Lower lobe of right lung (tissue), 2 donors: ENCODE results near the gene KRT86. TPM values are rescaled to one million over a fixed set of nuclear protein-coding genes. Genes with fewer than 3 reads are reported as not detected.
A peak's percentile ranks its signal among the peaks of the same experiment; 100 is the strongest.

Experiments
- ATAC-seq, 2 donors: fragments of 200-7000 bp; cut with Tn5 transposase; one replicate each; pipeline ENCODE4 v1.9.1; 2020 to 2022; ENCODE audit warnings: mild to moderate bottlenecking in 2 of 2, moderate library complexity in 2 of 2
- DNase-seq: peaks from one replicate; pipeline ENCODE4 v3.0.0-alpha.2; 2020
- H3K27ac ChIP-seq: fragments of 200-600 bp; one replicate; pipeline ENCODE4 v1.8.0; 2022
- H3K27me3 ChIP-seq: fragments of 200-600 bp; one replicate; pipeline ENCODE4 v1.8.0; 2022; ENCODE audit warnings: low read depth
- H3K36me3 ChIP-seq: fragments of 200-600 bp; one replicate; pipeline ENCODE4 v1.8.0; 2022; ENCODE audit warnings: mild to moderate bottlenecking
- H3K4me1 ChIP-seq: fragments of 200-600 bp; one replicate; pipeline ENCODE4 v1.8.0; 2022
- H3K4me3 ChIP-seq: fragments of 200-600 bp; one replicate; pipeline ENCODE4 v1.8.0; 2022; ENCODE audit warnings: mild to moderate bottlenecking
- H3K9me3 ChIP-seq: fragments of 200-600 bp; one replicate; pipeline ENCODE4 v1.8.0; 2022
- CTCF ChIP-seq: fragments of 200-600 bp; IDR thresholded peaks from one replicate; pipeline ENCODE4 v1.8.0; 2022; ENCODE audit warnings: antibody characterized with exemption, mild to moderate bottlenecking
- intact Hi-C: fragments of 100-400 bp; cut with DNase I; formaldehyde crosslinking; loops from one replicate; pipeline ENCODE4 v1.11.0; 2022
- total RNA-seq: library from RNA; stranded (reverse); fragmentation: NEBNext Ultra II Directional; extraction: Animal tissue kit (Norgen Biotek cat#: 25700); gene quantifications from one replicate; pipeline ENCODE4 v1.2.1, GENCODE V29; 2021
- donor health status: DM: no; HTN: yes; CAD: no; lungs with severe emphysema.

The KRT86 gene
- total RNA-seq, 1 donor from 2014 or later = 0.74 TPM

GRCh38 chr12:52275686-52276085 lies 1.2 kb downstream of the KRT86 start:
- Histone ChIP-seq H3K4me3 (no peak overlapping the region), H3K9me3 (no peaks in the 10 kb centered on the region), H3K27me3 (peaks cover 7% of the 10 kb centered on the region), H3K27ac (no peak overlapping the region), H3K4me1 (peaks cover 22% of the 10 kb centered on the region), H3K36me3 (no peaks in the 10 kb centered on the region)
- intact Hi-C loops = no loop called here
- no peak for TF ChIP-seq CTCF
- DNase-seq (no peak), ATAC-seq (no peak)

- intact Hi-C loops = no loop called here
- TF ChIP-seq CTCF = no peak
These were observed 3.2 kb downstream of the KRT86 start for GRCh38 chr12:52277486-52278245.

GRCh38 chr12:52278575-52279421 lies 4.4 kb downstream of the KRT86 start:
- H3K9me3 ChIP-seq = no peaks in the 10 kb centered on the region
- no peaks in the 10 kb centered on the region for H3K36me3 ChIP-seq
- H3K4me1 ChIP-seq = peaks cover 30% of the 10 kb centered on the region
- TF ChIP-seq CTCF = peak; percentile 99
- H3K27ac ChIP-seq = peak overlapping the region; percentile 82
- peaks cover 7% of the 10 kb centered on the region for H3K27me3 ChIP-seq
- peak; percentile 89 to 90 for ATAC-seq
- H3K4me3 ChIP-seq = no peak overlapping the region
- intact Hi-C loops = no loop called here
- DNase-seq = peak; percentile 88

More at GRCh38 chr12:52277486-52278245, 3.2 kb downstream of the KRT86 start:
- Histone ChIP-seq H3K36me3 (no peaks in the 10 kb centered on the region), H3K27me3 (peaks cover 7% of the 10 kb centered on the region), H3K27ac (no peak overlapping the region), H3K4me1 (peaks cover 30% of the 10 kb centered on the region), H3K4me3 (no peak overlapping the region), H3K9me3 (no peaks in the 10 kb centered on the region)
- no peak for DNase-seq
- ATAC-seq = no peak

- H3K9me3 ChIP-seq = no peaks in the 10 kb centered on the region
- intact Hi-C loops = no loop called here
- peaks cover 30% of the 10 kb centered on the region for H3K4me1 ChIP-seq
- peak; percentile 1 to 8 for ATAC-seq
- H3K27ac ChIP-seq = peak overlapping the region; percentile 82
- no peak for DNase-seq
- no peak overlapping the region for H3K4me3 ChIP-seq
- no peak for TF ChIP-seq CTCF
- no peaks in the 10 kb centered on the region for H3K36me3 ChIP-seq
- peaks cover 7% of the 10 kb centered on the region for H3K27me3 ChIP-seq
These were observed 5.2 kb downstream of the KRT86 start for GRCh38 chr12:52279422-52280318.

GRCh38 chr12:52280319-52280795 lies 5.9 kb downstream of the KRT86 start:
- DNase-seq (peak; percentile 89), ATAC-seq (peak; percentile 87 to 88)
- intact Hi-C loops = no loop called here
- H3K27me3 ChIP-seq = peaks cover 7% of the 10 kb centered on the region
- H3K9me3 ChIP-seq = no peaks in the 10 kb centered on the region
- TF ChIP-seq CTCF = no peak
- peak overlapping the region; percentile 82 for H3K27ac ChIP-seq
- H3K4me3 ChIP-seq = no peak overlapping the region
- no peaks in the 10 kb centered on the region for H3K36me3 ChIP-seq
- peaks cover 30% of the 10 kb centered on the region for H3K4me1 ChIP-seq
